ENCODE data around the gene RETREG1. TPM values are rescaled to one million over a fixed set of nuclear protein-coding genes. Genes with fewer than 3 reads are reported as not detected.
A peak's percentile ranks its signal among the peaks of the same experiment; 100 is the strongest.

The RETREG1 gene
- polyA plus RNA-seq, 1 donor: 69.5 TPM

DNA sequence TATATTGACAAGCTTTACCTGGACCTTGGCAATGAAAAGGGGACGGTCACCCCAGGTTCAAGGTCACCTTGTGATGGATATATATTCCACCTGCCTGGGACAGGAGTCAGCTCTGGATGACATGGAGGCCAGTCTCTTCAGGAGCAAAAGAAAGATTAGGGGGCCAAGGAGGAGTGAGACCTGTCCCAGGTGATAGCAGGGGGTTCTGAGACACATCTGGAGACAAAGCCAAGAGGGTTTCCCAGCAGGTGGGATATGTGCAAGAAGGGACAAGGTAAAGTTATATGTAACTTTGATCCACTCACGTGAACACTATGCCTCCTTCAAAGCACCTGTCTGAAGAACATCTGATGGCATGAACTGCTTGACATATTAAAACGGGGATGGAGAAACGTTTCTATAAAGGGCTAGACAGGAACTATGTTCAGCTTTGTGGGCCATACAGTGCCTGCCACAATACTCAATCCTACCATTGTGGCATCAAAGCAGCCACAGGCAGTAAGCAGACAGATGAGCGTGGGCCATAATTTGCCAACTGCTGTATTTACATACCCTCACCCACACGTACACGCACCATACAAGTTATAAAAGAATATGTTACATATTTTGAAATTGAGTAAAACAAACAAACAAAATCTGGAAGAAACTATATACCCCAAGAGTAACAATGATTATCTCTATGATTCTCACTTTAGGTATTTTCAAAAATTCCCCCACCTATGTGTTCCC, 88.3 kb downstream of the RETREG1 start:
- DNase-seq (ENCODE audit: low read depth): no peak

DNA sequence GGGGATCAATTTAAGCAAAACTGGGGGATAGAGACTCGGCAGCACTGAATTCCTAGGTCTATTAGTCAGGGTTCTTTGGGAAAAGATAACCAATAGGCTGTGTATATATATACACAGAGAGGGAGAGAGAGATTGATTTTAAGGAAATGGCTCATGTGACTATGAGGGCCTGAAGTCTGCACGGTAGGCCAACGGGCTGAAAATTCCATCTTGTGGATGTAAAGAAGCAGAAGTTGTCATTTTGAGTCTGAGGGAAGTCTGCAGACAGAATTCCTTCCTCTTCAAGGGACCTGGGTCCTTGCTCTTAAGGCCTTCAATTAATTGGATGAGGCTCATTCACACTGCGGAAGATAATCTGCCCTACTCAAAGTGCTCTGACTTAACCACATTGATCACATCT, 91.1 kb downstream of the RETREG1 start:
- DNase-seq (ENCODE audit: low read depth): no peak

DNA sequence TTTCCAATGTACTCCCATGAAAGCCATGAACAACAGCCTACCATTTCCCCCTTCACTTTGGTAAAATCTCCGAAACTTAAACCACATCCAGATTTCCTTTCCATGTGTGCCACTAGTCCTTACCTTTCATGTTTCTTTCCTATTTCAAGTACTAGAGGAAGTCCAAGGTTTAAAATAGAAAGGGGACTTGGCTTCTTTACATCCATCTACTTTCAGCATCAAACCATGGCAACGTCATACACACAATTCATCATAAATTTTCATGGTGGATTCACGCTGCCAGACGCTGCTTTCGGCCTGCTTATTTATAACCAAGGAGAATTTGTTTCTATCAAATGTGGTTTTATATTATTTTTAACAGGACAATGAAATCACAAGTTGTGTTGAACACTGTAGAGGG, 92.5 kb downstream of the RETREG1 start:
- no peak for DNase-seq (ENCODE audit: low read depth)

DNA sequence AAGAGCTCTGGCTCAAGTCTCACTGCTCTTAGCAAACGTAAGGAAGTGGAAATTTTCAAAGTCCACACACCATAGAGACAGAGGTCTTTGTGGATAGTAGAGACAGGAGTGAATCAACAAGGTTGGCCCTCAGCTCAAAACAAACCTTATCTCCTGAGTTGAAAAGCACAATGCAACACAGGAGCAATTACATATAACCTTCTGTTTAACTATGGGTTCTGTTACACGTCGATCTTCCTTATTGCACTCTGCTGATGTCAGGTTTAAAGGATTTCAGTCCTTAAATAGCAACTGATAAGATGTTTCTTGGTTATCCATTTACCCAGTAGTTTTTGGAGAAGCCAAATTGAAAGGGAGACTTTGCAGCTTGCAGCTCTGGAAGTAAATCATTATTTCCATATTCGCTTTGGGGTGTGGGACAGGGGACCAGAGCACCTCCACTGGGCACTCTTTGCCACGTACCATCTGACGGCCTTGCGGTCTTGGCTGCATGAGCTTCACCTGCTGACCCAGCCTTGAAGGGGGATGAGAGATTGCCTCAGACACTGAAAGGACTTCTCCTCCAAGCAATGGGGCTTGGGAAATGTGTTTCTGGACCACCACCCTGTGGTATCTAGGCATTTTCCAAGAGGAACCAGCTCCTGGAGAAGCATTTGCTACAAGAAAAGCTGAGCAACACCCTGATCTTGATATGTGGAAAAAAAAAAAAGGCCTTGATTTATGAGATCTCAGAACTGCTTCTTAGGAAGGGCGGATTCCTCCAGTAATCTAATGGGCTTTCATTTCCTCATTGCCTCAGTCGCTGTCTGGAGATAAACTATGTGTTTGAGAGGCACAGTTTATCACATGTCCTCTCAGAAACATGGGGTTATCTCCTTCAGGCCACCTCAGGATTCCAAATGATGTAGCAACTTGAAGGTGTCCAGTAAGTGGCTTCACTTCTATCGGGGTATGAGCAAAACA, 95.0 kb downstream of the RETREG1 start:
- no peak for DNase-seq (ENCODE audit: low read depth)

DNA sequence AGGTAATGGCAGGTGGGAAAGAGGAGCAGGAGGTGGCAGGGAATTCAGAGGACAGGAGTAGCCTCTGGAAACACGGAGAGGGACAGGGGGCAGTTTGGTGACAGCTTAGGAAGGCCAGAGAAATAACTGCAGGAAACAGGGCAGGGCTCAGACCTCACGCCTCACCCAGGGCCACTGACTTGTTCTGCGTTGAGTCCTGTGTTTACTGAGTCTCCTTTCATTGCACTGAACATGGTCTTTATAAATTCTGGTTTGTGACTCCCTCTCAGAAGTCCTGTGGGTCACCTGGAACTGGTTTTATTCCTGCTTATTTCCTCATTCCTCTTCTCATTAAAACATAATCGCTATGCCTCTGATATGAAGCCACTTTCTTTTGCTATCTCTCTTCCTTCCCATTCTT, 96.0 kb downstream of the RETREG1 start:
- no peak for DNase-seq (ENCODE audit: low read depth)

DNA sequence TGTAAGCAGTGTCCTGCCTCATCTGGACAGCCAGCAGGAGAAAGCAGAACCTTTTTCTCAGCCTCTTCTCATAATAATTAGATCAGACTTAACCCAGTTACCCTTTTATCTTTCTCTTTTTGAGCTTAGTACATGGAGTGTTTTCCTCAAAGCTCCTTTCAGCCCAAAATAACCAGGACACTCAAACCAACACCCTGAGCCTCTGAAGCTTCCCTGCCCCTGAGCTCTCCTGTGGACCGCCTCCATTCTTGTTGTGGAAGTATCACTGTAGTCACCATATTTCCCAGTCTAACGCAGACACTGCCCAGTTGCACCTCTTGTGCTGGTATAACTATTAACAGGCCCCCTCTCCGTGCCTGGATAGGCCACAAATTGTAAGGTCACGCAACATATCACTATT, 97.4 kb downstream of the RETREG1 start:
- DNase-seq (ENCODE audit: low read depth): no peak

DNA sequence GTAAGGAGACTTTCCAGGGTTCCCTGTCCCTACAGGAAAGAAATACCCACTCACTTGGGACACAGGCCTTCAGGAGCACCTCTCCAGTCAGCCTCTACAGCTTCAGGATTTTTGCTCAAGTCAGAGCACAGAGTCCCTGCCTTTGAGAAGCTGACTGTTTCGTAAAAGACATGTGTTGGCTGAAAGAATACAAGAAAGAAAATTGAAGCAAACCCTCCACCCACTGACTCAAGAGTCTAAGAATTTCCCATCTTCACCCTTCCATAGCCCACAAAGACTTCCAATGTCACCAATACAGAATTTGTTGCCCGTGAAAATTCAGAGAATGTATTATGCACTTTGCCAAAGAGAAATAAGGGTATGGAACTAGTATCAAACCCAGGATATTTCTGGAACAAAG, 98.2 kb downstream of the RETREG1 start:
- no peak for DNase-seq (ENCODE audit: low read depth)

DNA sequence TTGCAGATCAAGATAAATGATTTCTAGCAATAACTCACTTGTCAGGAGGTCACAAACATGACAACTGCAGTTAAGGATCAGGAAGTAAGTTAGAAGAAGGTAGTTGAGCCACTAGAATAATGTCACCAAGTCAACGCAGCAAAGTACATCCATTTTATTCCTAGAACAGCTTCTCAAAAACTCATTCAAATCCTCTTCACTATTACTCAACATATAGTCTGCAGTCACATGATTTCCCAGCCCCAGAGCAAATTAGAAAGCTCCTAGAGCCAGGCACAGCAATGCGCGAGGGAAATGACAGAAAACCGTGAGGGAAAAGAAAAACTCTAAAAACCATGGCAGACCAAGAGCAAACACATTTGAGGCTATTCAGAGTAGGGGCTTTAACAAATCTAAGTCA, 101.3 kb downstream of the RETREG1 start:
- no peak for DNase-seq (ENCODE audit: low read depth)

DNA sequence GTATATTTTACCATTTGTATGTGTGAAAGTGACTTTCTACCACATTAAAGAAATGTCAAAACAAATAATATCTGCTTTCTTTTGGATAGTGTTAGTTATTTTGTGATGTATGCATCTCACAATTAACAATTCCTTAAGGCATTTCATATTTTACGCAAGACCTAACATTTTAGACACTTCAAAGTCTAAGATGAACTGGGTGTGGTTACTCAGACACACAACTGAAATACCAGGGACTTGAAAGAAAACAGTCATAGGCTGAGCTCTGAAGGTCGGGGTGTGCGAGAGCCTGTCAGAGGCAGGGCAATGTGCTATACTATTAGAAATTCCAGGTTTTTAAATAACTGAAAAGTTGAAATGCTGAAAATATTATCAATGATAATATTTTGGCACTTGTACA, 106.7 kb downstream of the RETREG1 start:
- no peak for DNase-seq (ENCODE audit: low read depth)

DNA sequence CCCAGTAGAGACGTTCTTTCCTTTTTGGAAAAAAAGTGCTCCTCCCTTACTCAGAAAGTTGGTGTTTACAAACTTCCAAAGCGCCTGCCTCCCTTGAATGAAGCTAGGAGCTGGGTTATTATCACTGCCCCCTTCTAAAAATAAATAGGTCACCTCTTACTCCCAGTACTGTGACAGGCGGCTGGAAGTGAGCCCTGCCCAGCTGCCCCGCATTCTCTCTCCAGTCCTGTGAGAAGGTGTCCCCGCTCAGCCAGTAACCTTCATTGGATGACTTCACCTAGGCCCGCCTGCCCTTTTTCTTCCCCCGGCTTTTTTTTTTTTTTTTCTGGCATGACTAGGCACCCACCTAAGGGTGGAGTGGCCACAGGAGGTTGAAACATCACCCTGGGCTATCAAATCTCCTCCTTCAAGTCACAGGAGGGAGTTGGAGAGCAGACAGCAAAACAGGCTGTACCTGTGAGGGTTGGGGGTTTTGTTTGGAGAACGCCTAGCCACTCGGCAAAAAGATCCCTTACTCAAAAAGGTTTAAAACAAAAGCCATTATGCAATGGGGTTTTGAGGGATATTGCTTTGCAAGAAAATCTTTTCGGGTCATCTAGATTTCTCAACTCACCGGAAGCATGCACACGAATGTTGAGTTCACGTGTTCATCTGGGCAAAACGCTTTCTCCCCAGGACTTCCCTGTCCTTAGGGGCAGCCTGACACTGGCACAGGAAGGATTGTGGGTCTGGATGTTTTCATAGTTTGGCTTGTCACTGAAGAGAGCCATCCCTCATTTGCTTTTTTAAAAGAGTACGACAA, 107.9 kb downstream of the RETREG1 start:
- DNase-seq (ENCODE audit: low read depth): no peak

DNA sequence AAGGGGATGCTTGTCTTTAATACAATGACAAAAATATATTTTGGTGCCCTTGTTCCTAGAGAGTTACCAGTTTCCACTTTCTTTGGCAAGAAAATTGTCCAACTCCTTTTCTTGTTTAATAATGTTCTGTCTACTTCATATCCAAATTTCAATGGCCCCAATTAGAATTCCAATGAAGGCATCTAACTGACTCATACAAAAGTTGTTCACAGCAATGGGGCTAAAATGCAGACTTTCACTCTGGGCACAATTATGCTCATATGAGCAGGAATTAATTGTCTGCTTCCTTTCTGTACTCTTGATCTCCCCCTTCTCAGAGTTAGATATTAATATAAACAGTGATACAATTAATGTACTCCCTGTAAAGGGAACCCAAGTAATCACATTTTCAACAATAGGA, 109.1 kb downstream of the RETREG1 start:
- DNase-seq (ENCODE audit: low read depth): no peak

DNA sequence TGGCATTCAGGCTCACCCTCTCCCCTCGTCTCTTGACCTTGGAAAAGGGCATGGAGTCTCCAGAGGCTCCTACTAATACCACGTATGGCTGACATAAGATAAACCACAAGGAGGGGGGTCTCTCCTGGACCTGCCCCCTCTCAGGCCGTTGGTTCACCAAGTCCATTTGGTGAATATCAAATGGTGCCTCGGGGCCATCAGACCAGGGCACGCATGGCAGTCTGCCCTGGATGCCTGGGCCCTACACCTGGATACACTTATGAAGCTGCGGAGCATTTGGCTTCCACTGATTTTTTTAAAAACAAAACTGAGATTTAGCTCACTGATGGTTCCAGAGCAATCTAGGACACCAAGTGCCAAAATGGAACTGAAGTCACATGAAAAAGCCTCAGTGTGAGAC, 110.9 kb downstream of the RETREG1 start:
- no peak for DNase-seq (ENCODE audit: low read depth)

DNA sequence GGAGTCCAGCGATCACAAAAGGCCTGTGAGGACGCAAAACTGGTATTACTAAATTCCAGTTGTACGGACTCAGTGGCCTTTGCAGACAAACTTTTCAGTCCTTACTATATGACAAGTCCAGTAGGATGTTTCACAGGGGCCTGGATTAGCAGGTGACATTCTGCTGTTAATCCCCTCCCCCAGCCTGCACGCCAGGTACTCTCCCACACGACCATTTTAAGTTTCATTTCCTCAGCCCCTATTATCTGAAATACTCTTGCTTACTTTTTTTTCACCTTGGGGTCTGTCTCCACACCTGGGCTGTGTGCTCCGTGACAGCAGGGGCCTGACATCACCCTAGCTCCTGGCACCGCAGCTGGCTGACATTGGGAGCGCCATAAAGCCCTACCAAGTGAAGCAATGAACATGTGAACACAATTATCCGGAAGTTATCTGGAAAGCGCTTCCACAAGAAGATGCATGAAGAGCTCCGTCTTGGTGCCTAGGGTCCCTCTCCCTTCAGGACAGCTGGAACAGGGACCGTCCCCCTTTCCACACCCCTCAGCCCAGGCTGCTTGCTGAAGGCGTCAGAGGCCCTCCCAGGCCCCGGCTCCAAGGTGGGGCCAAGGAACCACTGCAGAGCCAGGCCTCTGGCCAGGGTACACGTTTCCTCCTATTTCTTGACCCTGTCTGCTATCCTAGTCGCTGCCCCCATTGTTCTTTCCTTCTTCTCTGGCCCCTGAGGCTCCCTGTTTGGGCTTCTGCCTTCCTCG, 111.5 kb downstream of the RETREG1 start:
- no peak for DNase-seq (ENCODE audit: low read depth)

DNA sequence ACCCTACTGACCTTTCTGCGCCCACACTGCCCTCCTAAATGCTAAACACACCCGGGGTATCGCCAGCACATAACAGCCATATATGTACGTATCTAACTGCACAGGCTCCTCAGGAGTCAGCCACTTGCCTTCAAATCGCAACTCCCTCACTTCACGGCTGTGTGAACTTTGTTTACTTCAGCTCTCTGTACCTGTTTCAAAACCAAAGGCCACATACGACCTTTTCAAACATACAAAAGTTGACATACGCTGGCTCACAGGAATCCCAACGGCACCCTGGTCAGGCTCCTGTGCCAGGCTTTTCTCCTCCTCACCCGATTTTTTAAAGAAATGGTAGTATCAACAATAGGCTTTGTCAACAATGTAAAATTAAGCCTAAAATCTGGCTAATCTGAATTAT, 112.2 kb downstream of the RETREG1 start:
- DNase-seq (ENCODE audit: low read depth): no peak

DNA sequence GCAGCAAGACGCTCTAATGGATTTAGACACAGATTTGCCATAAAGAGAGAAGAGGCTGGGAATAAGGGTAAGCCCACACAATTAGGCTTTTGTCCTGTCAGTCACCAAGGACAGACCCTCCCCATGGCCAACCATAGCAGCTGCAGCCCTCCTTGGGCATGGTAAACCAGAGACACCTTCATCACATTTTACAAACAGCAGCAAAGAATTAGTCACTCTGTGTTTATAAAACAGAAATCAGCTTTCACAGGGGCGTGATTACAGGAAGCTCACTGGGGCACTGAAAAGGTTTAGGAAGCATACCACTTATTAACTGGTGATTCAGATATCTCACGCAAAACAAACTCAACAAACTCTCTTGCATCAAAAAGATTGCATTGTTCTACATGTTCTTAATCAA, 113.9 kb downstream of the RETREG1 start:
- no peak for DNase-seq (ENCODE audit: low read depth)

DNA sequence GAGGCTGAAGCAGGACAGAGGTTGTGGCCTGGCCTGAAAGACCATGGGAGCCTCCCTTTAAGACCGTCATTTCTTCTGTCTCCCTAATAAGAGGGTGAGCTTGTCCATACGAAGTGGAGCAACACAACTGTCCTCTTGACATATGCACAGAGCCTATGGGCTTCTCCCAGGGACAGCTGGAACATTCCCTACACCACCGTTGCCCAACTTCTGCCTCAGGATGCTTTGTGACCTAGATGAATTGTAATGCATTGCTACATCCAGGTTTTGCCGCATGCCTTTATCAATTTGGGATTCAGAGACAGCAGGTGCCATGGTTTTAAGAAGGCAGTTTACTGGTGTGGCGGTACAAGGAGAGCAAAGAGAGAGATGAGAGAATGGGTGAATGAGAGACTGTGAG, 116.8 kb downstream of the RETREG1 start:
- DNase-seq (ENCODE audit: low read depth): no peak

DNA sequence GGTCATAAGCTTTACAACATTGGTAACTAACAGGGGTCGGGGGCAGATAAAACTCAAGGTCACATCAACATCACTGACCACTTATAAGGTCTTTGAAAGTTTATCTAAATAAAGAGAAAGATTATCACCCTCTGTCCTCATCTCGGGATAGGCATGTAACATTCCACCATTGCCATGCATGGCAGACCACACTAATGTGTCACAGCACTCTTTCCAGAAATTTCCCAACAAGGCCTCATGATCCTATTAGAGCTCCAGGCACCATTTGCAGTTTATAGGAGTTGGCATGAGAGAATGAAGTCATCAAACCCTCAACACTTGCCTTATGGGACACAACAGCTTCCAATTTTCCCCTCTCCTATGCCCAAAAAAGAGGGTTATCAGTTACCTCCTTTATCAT, 119.3 kb downstream of the RETREG1 start:
- DNase-seq (ENCODE audit: low read depth): no peak

DNA sequence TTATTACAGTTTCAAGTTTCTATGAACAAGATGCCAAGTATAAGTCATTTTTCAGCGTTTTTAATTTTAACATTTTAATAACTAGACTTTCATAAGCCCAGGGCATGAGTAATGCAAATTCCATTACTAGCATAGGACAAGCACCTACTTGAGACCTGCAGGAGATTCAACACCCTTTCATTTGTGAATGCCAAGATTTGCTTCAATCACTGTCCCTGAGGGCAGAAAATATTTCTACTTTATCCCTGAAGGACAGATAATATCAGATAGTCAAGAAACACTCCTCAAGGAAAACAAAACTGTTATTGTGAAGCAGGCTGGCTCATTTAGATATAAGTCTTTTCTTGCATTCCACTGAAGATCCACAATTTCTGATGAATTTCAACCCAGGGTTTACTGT, 123.5 kb downstream of the RETREG1 start:
- no peak for DNase-seq (ENCODE audit: low read depth)

DNA sequence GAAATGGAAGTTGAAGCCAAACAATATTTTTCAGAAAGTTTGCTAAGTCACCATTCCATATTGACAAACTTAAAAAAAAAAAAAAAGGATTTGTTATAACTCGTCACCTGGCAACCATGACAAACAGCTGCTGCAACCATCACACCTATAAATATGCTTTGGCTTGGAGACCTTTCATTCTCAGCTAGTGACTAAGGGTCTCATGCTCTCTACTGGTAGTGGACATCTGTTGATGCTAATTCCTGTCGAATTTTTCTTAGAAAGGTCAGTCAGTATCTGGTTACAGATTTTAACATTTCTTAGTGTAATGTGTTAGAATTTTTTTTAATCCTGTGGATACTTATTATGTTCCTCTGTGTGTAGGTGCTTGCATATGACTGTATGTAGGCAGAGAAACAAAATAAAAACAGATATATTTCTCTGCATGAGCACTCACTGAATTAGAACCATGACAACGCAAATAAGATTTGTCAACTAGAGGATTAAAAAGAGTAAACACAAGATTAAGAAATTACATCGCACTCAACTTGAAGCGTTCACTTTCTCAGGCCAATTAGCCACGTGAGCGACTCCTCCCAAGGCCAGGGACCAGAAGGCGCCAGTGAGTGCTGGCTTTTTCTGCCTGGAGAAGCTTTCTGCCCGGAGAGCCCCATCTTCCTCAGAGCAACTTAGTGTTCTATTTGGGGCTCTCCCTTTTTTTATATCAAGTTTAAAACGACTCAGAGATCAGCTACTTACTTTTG, 124.2 kb downstream of the RETREG1 start:
- DNase-seq (ENCODE audit: low read depth): peak; percentile 41

DNA sequence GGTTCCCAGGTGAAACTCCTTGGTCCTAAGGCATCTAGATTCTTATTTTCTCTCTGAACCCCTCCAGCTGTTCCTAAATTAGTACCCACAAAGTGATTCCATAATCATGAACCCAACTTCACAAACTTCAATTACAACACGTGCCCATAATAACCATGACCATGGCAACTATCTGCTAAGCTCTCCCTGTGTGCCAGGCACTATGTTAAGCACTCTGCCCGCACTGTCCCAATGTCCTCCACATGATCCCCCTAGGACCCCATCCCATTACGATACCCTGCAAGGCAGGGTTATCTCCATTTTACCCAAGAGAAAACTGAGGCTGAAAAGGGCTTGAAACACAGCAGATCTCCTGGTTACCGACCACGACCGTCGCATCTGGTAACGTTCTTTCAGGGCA, 125.9 kb downstream of the RETREG1 start:
- no peak for DNase-seq (ENCODE audit: low read depth)

DNA sequence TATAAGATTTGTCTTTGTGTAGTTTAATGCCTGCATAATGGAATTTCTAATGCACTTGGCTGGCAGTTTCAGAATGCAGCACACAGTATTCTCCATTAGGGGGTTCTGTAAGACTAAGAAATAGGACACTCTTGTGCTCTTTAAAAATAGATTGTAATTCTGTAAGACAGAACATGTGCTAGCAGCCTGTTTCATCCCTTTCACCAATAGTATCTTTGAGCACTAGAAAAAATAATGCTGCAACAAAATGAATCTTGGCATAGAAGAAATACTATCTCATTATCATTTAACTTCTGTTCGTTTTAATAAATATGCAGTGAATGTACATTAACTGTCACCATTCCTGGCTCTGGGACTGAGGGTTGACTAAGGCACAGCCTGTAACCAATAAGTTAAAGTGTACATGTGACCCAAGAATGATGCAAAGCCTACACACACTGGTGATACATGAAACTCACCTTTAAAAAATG, 127.4 kb downstream of the RETREG1 start:
- DNase-seq (ENCODE audit: low read depth): no peak
